ENCODE results near the gene CTIF.

Gene CTIF

GRCh38 chr18:48599391-48599790, 60.6 kb downstream of the CTIF start:
- no peak for TF ChIP-seq CEBPB (IDR thresholded peaks at IDR 0.05)
- TF ChIP-seq YY1 (IDR thresholded peaks at IDR 0.05; ENCODE audit: low read depth) = no peak
- no peak for TF ChIP-seq TAF1 (IDR thresholded peaks at IDR 0.05; ENCODE audit: low read depth)
- TF ChIP-seq EP300 (IDR thresholded peaks at IDR 0.05; ENCODE audit: borderline replicate concordance) = no peak
- no peak for TF ChIP-seq TCF12 (IDR thresholded peaks at IDR 0.05; ENCODE audit: low read depth)
- no peak for TF ChIP-seq ZBTB7A (IDR thresholded peaks at IDR 0.05; ENCODE audit: low read depth)
- no peak for TF ChIP-seq REST (IDR thresholded peaks at IDR 0.05; ENCODE audit: low read depth)
- TF ChIP-seq MAX (IDR thresholded peaks at IDR 0.05) = no peak
- TF ChIP-seq USF1 (IDR thresholded peaks at IDR 0.05) = no peak
- TF ChIP-seq CREB1 (IDR thresholded peaks at IDR 0.05; ENCODE audit: low read depth) = no peak
- TF ChIP-seq RAD21 (IDR thresholded peaks at IDR 0.05; ENCODE audit: low read depth) = no peak
- TF ChIP-seq TEAD4 (IDR thresholded peaks at IDR 0.05) = no peak
- TF ChIP-seq NFIC (IDR thresholded peaks at IDR 0.05) = no peak

- TF ChIP-seq CEBPB (IDR thresholded peaks at IDR 0.05) (no peak), EP300 (IDR thresholded peaks at IDR 0.05; ENCODE audit: borderline replicate concordance) (no peak), YY1 (IDR thresholded peaks at IDR 0.05; ENCODE audit: low read depth) (no peak), TCF12 (IDR thresholded peaks at IDR 0.05; ENCODE audit: low read depth) (no peak), ZBTB7A (IDR thresholded peaks at IDR 0.05; ENCODE audit: low read depth) (no peak), NFIC (IDR thresholded peaks at IDR 0.05) (no peak), USF1 (IDR thresholded peaks at IDR 0.05) (no peak), CREB1 (IDR thresholded peaks at IDR 0.05; ENCODE audit: low read depth) (no peak), TEAD4 (IDR thresholded peaks at IDR 0.05) (no peak), MAX (IDR thresholded peaks at IDR 0.05) (no peak), FOXM1 (IDR thresholded peaks at IDR 0.05; ENCODE audit: borderline replicate concordance, low read depth) (no peak), RAD21 (IDR thresholded peaks at IDR 0.05; ENCODE audit: low read depth) (no peak), REST (IDR thresholded peaks at IDR 0.05; ENCODE audit: low read depth) (no peak), EGR1 (IDR thresholded peaks at IDR 0.05) (no peak), TAF1 (IDR thresholded peaks at IDR 0.05; ENCODE audit: low read depth) (no peak)
Observed at GRCh38 chr18:48600046-48600445, 61.2 kb downstream of the CTIF start.

- TF ChIP-seq CEBPB (IDR thresholded peaks at IDR 0.05) (no peak), ZBTB7A (IDR thresholded peaks at IDR 0.05; ENCODE audit: low read depth) (no peak), REST (IDR thresholded peaks at IDR 0.05; ENCODE audit: low read depth) (no peak), TAF1 (IDR thresholded peaks at IDR 0.05; ENCODE audit: low read depth) (no peak), EP300 (IDR thresholded peaks at IDR 0.05; ENCODE audit: borderline replicate concordance) (no peak), TEAD4 (IDR thresholded peaks at IDR 0.05) (no peak), YY1 (IDR thresholded peaks at IDR 0.05; ENCODE audit: low read depth) (no peak), TCF12 (IDR thresholded peaks at IDR 0.05; ENCODE audit: low read depth) (no peak), EGR1 (IDR thresholded peaks at IDR 0.05) (no peak), NFIC (IDR thresholded peaks at IDR 0.05) (no peak), CREB1 (IDR thresholded peaks at IDR 0.05; ENCODE audit: low read depth) (no peak)
Observed at GRCh38 chr18:48600456-48601090, 61.7 kb downstream of the CTIF start.

GRCh38 chr18:48601343-48601742, 62.5 kb downstream of the CTIF start:
- TF ChIP-seq REST (IDR thresholded peaks at IDR 0.05; ENCODE audit: low read depth) (no peak), YY1 (IDR thresholded peaks at IDR 0.05; ENCODE audit: low read depth) (no peak), ZBTB7A (IDR thresholded peaks at IDR 0.05; ENCODE audit: low read depth) (no peak), CEBPB (IDR thresholded peaks at IDR 0.05) (no peak), USF1 (IDR thresholded peaks at IDR 0.05) (no peak), TCF12 (IDR thresholded peaks at IDR 0.05; ENCODE audit: low read depth) (no peak), TAF1 (IDR thresholded peaks at IDR 0.05; ENCODE audit: low read depth) (no peak), EGR1 (IDR thresholded peaks at IDR 0.05) (no peak), FOXM1 (IDR thresholded peaks at IDR 0.05; ENCODE audit: borderline replicate concordance, low read depth) (no peak)
